GM23338 (cell line): ENCODE measurements around the gene EPC1.

Experiments used
- CTCF ChIP-seq, 2 experiments: fragments of 200-600 bp in 1 of 2; sonication (generic) in 1 of 2; conservative IDR thresholded peaks; 2 replicates each; pipeline versions ENCODE4 v1.5.1 to v1.6.1; 2016 to 2017; ENCODE audit warnings: antibody characterized with exemption in 2 of 2, low read depth in 2 of 2, mild to moderate bottlenecking in 2 of 2, moderate library complexity in 1 of 2
- EZH2 ChIP-seq: fragments of 200-600 bp; sonication (generic); IDR thresholded peaks from one replicate; pipeline ENCODE4 v1.8.0; 2017; ENCODE audit warnings: antibody characterized with exemption, mild to moderate bottlenecking, low read depth; ENCODE audit not compliant: unreplicated experiment
- JUNB ChIP-seq: IDR thresholded peaks from one replicate; pipeline ENCODE4 v1.6.1; 2016; ENCODE audit warnings: antibody characterized with exemption; ENCODE audit not compliant: unreplicated experiment
- NANOG ChIP-seq: IDR thresholded peaks from 2 replicates; pipeline ENCODE4 v1.6.1; 2016; ENCODE audit warnings: antibody characterized with exemption, borderline replicate concordance
- POLR2AphosphoS5 ChIP-seq: IDR thresholded peaks from 2 replicates; pipeline ENCODE4 v1.6.1; 2016; ENCODE audit warnings: antibody characterized with exemption, low read depth
- REST ChIP-seq: IDR thresholded peaks from one replicate; pipeline ENCODE4 v1.6.1; 2018; ENCODE audit warnings: antibody characterized with exemption; ENCODE audit not compliant: unreplicated experiment

- TF ChIP-seq CTCF (conservative IDR thresholded peaks at IDR 0.05; ENCODE audit: low read depth in 2 of 2) (no peak), EZH2 (no peak), JUNB (no peak), REST (no peak), NANOG (no peak), POLR2AphosphoS5 (no peak)
Observed at GRCh38 chr10:32266979-32267378, 80.0 kb downstream of the EPC1 start.
